HTERT RPE-1 (cell line): ENCODE data around the gene REEP6.
"Not testable (repeated sequence)": the region's sequence is repeated elsewhere in the genome, so short reads cannot be mapped to it uniquely, and the experiment has no call there.

Experiments used
- in situ Hi-C: fragments of 300-500 bp; cut with MboI; formaldehyde crosslinking; loops from 4 replicates; pipeline ENCODE4 v1.14.3; 2020; ENCODE audit warnings: low sequenced_read_pairs

REEP6 gene

DNA sequence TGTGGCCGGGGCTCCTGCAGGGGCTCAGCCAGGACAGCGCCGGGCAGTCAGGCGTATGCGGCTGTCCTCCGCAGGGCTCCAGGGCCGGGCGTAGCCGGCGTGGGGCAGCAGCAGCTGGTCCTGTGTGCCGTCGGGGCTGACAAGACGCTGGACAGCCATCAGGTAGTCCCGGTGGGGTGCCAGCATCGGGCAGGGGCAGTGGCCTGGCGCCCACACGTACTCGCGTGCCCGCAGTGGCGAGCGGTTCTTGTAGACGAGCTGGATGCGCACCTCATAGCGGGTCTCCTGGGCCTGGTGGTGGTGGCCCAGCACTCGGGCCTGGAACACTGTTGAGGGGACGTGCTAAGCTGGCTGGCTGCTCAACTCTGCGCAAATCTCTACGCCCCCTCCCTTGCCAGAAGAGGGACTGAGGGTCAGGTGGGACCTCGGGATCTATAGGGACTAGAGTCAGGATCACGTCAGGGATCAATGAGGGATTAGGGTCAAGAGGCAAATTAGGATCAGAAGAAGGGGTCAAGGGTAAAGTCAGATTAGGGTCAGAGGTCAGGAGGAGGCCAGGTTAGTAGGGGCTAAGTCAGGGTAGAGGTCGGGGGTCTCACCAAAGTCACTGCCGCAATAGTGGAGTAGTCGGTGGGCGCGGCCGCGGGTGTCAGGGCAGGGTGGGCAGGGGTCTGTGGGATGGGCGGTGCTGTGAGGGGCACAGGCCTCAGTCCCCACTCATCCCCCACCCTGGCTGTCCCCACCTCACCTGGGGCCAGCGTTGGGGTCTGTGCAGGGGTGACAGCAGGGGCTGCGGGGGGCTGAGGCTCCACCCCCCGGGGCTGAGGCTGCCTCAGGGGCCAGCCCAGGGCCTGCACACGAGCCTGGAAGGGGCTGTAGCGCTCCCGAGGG, 15.3 kb downstream of the REEP6 start:
- in situ Hi-C loops, result no loop called here

DNA sequence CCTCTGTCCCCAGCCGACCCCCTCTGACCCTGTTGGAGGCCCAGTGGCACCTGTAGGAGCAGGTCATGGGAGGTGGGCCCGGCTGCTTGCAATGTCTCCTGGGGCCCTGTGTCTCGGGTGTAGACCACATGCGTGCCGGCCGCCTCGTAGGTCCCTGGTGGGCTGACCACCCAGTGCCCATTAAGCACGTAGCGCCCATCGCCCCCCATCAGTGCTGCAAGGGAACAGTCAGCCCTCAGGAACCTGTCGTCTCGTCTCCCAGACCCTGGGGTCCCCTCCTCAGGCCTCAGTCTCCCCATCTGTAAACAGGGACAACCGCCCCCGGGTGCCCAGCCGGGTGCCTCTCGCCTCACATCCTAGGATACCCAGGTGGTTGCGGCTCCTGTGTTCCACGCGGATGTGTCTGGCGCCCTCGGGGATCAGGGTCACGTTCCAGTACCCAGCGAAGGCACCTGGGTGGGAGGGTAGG, 16.2 kb downstream of the REEP6 start:
- in situ Hi-C loops, result no loop called here

DNA sequence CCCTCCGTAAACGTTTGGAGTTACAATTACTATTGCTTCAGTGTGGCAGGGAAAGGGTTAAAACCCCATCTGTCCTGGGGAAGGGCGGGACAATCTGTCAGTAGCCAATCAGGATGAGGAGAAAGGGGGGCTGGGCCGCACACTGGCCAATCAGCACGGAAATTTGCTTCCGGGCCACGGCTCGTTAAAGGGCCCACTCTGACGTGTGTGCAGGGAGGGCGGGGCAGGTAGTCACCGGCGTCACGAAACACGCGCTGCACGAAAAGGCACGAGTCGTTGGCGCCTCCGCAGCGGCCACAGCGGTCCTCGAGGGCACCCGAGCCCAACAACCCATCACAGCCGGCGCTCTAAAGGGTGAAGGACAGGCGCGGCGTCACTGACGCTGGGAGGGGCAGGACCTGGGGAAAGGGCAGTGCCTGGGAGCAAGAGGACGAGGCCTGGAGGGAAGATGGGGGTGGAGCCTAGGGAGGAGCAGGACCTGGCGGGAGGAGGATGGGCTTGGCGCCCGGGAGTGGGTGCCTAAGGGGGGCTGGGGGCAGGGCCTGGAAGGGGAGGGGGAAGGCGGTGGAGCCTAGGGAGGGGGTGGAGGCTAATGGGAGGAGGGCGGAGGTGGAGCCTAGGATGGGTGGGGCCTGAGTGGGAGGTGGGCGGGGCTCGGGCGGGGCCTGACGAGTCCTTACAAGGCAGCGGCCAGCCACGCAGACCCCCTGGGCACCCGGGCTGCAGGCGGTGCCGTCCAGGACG, 17.0 kb downstream of the REEP6 start:
- in situ Hi-C loops, result no loop called here

DNA sequence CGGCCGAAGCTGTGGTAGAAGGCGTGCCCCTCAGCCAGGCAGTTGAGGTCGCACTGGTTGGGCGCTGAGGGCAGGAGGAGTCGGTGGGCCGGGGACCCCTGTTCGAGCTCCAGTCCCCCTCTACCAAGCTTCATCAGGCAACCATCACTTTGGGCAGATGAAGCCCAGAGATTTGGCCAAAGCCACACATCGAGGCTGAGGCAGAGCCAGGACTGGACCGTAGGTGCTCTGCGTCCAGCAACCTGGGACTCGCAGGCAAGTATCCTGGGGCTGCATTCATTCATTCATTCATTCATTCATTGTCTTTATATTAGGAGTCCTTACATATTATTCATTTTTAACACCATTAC, 17.5 kb downstream of the REEP6 start:
- in situ Hi-C loops, result no loop called here

DNA sequence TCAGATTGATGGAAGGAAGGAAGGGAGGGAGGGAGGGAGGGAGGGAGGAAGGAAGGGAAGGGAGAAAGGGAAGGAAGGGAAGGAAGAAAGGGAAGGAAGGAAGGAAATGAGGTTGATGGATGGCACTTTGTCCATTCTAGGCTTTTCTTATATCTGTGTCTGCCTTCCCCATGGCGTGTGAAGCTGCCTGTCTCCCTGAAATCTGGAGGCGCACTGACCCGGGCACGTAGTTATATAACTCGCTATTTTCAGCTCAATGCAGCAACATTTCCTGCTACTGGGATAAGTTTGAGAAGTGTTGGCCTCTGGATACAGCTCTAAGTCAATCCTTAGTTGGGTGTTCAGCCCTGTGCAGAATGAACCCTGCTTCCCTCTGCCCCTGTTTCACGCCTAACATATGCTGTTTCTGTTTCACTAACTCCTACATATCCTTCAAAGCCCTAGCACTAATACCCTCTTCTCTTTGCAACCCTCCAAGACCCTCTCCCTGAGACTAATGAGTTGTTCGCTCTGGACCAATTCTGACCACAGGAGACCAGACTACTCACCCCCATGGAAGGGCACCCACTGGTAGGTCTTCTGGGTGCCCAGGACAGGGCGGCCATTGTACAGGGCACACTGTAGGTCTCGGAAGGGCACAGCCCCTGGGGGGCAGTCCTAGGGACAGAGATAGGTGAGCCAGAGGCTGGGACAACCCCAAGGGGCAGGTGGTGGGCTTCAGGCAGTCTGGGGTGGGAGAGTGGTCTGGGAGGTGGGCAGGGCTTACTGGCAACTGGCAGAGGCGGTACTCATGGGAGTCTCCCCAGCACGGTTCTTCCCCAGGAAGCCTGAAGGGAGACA, 18.8 kb downstream of the REEP6 start:
- in situ Hi-C loops, result no loop called here

DNA sequence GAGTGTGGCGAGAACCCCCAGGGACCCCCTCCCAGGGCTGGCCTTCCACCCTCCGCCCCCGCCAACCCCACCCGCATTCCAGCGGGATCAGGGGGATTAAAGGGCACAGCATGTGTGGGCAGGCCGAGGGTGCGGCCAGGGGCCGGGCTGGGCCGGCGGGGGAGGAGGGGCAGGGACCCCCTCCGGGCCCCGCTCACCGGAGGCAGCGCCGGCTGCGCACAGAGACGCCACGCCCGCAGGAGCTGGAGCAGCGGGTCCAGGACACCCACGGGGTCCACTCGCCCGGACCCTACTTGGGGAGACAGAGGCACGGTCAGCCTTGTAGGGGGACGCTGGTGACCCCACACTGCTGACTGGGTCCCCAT, 19.4 kb downstream of the REEP6 start:
- in situ Hi-C loops, result no loop called here

DNA sequence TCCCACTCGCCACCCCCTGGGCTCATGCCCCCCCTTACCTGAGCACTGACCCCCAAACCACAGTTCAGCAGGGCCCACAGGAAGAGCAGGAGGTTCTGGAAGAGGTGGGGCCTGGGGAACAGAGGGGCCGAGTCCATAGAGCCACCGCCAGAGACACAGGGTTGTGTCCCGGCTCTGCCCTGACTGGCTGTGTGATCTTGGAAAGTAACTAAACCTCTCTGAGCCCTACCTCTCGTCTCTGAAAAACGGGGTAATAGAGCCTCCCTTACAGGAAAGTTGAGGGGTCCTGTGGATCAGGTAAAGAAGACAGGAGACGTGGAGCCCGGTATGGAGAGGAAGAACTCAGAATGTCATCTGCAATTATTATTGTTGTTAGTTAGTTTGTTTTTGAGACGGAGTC, 19.8 kb downstream of the REEP6 start:
- in situ Hi-C loops, result no loop called here

DNA sequence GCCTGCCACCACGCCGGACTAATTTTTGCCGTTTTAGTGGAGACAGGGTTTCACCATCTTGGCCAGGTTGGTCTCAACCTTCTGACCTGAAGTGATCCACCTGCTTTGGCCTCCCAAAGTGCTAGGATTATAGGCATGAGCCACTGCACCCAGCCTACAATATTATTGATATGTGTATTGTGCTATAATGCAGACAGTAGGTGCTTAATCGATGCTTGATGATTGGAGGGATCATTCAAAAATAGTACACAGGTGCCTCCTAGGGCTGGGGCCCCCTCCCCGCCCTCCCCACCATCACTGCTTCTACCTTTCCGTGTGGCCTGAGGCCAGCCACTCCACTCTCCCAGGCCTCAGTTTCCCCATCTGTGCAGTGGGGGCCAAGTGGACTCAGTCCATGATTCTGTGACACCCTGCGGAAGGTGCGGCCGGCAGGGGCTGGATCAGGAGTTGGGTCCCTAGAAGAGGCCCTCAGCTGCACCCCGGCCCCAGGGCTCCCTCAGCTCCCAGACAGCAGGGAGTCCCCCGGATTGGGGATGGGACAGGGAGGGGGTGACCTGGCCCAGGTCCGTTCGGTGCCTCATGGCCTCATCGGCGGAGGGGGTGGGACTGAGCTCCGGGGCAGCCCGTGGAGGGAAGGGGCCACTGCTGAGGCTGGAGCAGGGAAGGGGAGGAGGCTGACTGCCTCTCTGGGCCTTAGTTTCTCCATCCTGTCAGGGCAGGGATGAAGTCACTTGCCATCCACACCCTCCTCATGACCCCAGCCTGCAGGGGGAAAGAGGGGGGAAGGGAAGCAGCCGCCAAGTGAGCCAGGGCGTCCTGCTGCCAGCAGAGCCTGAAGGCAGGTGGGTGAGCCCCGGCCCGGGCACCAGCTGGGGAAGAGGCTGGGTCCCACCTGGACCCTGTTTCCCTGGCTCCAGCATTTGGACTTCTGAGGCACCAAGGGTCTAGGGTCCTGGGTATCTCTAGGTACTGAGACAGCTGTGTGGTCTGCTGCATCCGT, 20.6 kb downstream of the REEP6 start:
- in situ Hi-C loops, result no loop called here

DNA sequence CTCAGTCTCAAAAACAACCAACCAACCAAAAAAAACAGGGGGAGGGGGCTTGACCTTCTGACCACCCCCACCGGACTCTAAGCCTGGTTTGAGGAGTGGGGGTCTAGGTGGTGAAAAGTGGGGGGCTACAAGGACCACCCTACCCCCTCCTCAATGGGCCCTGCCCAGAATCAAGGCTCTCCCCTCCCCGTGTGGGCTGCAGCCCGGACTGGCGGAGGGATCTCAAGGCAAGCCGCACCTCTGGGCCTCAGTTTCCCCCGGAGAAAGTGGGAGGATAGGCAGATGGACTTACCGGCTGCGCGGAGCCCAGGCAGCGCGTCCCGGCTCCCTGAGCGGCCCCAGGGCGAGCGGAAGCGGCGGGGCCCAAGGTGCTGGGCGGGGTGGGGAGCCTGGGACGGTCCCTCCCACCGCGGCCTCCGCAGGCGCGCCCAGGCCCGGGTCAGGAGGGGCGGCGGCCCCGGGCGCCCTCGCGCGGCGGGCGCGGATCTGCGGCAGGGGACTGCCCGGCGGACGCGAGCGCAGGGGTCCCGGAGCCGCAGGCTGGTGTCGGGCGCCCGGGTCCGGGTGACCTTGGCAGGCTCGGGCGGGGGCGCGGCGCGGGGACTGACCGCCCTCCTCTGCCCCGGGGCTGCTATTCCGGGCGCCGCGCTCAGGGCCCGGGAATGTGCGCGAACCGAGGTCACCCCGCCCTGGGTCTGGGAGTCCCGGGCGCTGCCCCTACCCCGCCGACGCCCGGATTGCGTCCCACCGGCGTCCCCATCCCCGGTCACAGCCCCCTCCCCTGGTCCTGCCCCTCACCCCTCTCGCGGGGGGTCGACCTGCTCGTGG, 21.9 kb downstream of the REEP6 start, which contains the start of gene ADAMTSL5:
TSS of gene ADAMTSL5 (minus strand) at position 349 of the 828 bp plus-strand sequence. CDS start 2,076 bp downstream, outside the sequence.
- in situ Hi-C loops, result no loop called here

DNA sequence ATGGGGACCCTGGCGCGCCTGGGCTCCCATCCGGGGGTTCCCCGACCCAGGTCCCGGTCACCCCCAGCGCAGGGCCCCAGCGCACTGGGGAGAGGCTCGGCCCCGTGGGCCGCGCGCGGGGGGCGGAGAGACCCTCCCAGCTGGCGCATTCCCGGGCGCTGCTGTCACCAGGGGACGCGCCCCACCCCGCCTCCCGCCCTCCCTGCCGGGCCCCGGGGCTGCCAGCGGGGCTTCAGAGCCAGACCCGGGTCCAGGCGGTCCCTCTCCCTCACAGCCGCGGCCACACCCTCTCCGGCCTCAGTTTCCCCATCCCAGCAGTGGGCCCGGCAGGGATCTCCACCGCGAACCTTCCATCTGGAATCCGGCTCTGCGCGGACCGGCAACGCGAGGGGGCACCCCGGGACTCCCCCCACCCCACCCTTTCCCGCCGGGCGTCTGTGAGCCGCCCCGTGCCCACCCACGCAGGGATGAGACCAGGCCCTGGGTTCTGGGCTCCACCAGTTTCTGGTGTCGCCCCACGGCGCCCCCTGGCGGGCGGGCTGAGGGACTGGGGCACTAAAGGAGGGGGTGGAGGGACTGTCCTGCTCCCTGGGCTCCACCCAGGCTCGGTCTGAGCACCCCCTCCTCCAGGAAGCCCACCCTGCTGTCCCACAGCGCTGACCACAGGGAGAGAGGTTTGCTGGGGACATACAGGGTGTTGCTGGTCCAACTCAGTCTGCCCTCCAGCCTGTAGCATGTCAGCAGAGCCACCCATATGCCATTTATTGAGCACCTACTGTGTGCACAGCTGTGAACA, 22.7 kb downstream of the REEP6 start:
- in situ Hi-C loops, result no loop called here

DNA sequence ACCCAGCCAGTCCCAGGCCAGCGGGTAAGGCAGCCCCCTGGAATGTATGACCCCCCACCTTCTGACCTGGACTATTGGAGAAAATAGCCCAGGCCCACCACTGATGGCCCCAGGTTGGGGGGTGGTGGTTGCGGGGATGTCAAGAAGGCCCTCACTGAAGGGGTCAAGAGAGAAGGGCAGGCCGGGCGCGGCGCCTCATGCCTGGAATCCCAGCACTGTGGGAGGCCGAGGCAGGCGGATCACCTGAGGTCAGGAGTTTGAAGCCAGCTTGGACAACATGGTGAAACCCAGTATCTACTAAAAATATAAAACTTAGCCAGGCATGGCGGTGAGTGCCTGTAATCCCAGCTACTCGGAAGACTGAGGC, 23.3 kb downstream of the REEP6 start:
- in situ Hi-C loops, result no loop called here

DNA sequence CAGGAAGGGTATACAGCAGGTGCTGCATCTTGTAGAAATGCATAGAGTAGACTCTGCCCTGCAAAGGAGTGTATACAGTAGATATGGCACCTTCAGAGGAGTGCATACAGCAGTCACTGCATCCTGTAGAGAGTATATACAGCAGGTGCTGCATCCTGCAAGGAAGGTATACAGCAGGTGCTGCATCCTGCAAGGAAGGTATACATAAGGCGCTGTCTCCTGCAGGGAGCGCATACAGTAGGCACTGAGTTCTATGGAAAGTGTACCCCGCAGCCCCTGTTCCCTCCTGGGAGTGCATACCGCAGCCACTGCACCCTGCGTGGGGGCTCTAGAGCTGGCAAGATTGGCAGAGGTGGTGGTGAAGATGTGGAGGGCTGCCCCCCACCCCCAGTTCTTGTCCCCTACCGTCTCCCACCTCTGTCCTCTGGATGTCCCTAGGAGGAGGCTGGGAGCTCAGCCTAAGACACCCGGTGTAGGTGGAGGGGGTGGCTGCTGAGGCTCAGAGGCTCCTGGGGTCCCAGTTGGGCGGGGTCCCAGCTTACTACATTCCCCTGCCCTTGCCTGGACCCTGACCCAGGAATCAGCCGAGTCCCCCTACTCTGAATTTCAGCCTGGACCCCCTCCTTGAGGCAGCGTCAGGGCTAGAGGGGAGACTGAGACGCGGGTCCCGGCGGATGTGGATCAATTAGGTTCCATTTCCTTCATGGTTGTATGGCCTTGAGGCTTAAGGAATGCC, 24.2 kb downstream of the REEP6 start:
- in situ Hi-C loops, result no loop called here

DNA sequence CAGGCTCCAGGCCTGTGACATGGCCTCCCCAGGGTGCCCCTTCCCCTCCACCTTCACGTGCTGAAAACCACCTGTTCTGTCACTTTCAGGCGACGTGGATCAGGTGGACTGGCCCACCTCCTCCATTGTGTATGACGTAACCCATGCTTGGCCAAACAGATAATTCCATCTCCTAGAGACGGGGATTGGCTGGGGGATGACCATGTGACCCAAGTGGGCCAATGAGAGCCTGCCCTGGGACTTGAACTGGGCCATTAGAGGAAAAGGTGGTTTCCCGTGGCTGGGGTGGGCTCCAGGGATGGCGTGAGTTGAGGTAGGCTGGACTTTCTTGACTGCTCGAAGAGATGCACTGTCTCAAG, 25.4 kb downstream of the REEP6 start:
- in situ Hi-C loops, result no loop called here

DNA sequence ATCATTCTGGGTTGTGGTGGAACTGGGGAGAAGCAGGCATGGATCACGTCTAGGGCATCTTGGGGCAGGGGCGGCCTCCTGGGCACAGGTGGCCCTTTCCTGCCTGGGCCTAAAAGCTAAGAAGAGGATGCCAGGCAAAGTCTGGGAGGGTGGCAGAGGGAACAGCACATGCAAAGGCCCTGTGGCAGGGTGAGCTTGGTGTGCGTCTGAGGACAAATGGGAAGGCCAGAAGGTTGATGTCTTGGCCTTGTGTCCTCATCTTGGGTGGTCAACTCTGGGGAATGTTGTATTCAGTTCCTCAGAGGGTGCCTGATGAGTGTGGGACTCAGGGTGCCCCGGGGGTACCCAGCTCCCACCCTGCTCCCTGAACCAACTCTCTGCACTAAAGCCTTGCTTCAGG, 27.5 kb downstream of the REEP6 start:
- in situ Hi-C loops, result no loop called here

DNA sequence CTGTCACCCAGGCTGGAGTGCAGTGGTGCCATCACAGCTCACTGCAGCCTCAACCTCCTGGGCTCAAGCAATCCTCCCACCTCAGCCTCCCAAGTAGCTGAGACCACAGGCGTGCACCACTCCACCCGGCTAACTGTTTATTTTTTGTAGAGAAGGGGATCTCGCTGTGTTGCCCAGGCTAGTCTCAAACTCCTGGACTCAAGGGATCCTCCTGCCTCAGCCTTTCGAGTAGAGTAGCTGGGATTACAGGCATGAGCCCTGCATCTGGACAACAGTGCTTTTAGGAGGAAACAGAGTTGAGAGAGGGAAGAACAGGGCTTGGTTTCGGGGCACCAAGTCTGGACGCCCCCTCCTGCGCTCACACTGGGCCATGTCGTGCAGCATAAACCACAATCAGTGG, 28.8 kb downstream of the REEP6 start:
- in situ Hi-C loops, result not testable (repeated sequence)

DNA sequence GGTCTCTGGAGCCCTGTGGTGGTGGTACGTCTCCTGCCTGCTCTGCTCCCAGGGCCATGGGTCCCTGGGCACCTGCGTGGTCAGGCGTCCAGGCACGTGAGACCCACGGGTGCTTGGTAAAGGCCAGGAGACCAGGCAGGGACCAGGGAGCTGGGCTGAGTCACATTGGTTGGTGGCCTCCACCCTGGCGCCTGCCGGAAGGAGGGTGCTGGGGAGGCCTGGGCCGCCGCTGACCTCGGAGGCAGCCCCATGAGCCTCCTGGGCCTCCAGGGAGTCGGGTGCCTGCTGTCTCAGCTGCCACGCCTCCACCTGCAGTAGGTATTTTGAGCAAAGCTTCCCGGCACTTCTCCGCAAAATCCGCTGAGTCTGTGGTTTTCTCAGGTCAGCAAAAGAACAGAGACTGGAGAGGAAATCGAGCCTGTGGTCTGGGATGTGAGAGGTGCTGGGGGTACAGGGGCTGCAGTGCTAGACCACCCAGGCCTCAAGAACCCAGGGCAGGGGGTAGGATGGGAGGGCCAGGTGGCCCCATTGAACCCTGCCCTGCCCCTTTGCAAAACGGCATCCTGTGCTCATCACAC, 29.3 kb downstream of the REEP6 start:
- in situ Hi-C loops, result no loop called here

DNA sequence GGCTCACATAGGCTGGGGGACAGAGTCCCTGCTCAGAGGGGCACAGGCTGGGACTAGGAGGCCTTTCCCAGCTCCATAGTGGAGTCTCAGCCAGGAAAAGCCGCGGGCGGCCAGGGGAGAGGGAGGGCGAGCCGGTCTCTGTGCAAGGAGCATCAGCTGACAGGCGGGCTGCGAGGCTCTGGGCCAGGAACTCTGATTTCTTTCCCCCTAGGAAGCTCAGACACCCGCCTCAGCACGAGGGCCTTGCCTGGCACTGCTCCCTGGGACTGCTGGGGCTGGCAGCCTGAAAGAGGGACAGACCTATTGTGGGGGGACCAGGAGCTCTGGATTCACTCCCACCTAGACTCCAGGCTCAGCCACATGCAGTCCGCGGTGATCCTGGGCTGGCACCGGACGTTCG, 30.7 kb downstream of the REEP6 start:
- in situ Hi-C loops, result no loop called here

DNA sequence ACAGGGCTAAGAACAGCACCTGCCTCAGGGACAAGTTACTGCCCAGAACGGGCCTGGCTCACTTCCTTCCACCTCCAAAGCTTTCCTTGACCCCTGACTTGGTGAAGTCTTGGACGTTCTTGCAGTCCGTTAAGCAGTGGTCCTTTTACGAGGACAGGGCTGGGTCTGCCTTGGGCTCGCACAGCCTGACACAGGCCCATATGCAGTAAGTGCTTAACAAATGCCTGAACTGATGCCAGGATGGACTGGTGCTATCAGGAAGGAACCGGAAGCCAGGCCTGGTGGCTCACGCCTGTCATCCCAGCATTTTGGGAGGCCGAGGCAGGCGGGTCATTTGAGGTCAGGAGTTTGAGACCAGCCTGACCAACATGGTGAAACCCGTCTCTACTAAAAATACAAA, 31.1 kb downstream of the REEP6 start:
- in situ Hi-C loops, result no loop called here
